Measurements from ENCODE around the gene RBM18.

RBM18 gene

GRCh38 chr9:122256206-122256605, 8.4 kb downstream of the RBM18 start:
- no peak for DNase-seq

GRCh38 chr9:122254761-122255160, 9.9 kb downstream of the RBM18 start:
- DNase-seq: no peak

DNA sequence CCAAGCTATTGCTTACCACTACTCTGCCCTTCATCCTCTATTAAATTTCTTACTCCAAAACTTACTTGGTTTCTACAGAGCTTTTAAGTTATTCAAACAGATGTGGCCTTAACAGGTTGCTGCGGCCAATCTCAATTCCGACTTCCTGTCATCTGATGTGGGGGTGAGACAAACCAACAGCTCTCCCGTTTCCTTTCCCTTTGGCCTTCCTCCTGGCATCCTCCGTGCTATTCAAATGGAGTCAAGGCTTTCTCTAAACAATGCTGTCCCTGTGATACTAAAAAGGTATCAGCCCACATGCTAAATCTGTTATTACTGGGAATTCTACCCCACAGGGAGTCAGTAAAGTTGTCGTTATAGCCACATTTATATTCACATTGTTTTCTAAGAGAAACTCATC, 11.8 kb downstream of the RBM18 start:
- DNase-seq: no peak

DNA sequence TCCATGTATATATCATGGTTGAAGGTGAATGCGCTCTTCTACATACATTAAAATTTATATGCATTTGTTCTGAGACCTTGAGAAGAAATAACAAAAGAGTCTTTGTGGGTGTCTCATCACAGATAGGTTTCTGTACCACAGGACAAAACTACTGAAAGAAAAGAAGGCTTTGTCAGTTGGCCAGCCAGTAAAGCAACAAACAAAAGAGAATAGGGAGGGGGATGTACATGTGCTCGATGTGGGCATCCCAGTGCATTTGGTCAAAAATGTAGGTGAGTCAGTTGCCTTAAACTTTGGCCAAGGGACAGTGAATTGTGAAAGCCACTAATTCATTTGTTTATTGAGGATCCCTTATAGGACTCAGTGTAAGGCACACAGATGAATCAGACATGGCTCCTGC, 13.3 kb downstream of the RBM18 start:
- no peak for DNase-seq

- DNase-seq: no peak
Measured at GRCh38 chr9:122248448-122248865, 16.2 kb downstream of the RBM18 start.

- DNase-seq: no peak
Measured at GRCh38 chr9:122246666-122247065, 18.0 kb downstream of the RBM18 start.

DNA sequence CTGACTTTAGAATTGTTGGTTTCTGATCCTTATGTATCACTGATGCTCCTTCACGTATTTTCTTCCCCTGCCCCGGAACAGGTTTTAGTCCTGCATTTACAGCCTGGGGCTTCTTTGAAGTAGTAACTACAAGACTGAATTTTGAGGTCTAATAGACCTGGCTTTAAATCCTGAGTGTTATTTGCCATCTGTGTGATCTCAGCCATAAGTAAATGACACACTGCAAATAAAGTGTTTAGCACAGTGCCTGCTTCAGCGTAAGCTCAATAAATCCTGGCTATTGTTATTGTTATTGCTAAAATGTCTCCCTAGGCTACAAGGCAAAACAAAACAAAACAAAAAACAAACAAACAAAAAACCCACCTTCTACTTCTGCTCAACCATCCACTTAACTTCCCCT, 20.3 kb downstream of the RBM18 start:
- no peak for DNase-seq

- no peak for DNase-seq
Measured at GRCh38 chr9:122239722-122240121, 24.9 kb downstream of the RBM18 start.

- DNase-seq: no peak
Measured at GRCh38 chr9:122236681-122237080, 28.0 kb downstream of the RBM18 start.

- DNase-seq: no peak
Measured at GRCh38 chr9:122234022-122234748, 30.5 kb downstream of the RBM18 start.

GRCh38 chr9:122232796-122233306, 31.8 kb downstream of the RBM18 start:
- no peak for DNase-seq

GRCh38 chr9:122229485-122229837, 35.2 kb downstream of the RBM18 start:
- no peak for DNase-seq

DNA sequence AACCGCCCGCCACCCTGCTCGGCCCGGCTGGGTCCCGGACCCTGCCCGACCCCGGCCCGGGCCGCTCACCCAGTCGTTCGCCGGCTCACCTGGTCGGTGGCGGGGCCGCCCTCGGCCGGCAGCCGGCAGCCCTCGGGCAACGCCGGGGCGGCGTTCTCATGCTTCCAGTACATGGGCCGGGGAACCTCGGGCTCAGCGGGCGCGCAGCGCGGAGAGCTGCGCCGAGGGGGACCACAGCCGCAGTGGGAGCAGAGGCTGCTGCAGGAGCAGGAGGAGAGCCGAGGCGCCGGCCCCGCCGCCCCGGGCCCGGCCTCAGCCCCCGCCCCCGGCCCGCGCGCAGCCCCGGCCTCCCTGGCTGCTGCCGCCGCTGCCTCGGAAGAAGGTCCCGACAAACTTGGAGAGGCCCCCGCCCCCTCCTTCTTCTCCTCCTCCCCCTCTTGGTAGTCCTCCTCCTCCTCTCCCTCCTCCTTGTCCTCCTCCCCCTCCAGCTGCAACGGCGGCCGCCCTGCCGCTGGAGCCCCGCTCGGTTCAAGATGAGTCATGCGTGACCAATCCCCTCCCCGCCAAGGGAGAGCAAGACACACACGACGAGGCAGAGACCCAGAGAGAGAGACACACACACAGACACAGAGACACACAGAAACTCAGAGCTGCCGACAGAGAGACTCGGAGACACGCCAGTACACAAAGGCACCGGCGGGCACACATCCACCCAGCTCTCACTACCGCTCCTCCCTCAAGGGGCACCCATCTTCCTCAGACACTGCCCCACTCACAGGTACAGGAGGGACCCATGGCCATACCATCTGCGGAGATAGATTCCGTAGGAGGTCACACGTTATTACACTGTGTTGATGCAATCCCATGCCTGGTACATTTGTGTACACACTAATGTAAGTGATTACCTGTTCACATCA, 35.8 kb downstream of the RBM18 start, which contains the start of gene LHX6:
LHX6 (minus strand) TSS at position 390 of the 917 bp plus-strand sequence; CDS start at position 173, 217 bp downstream.
- DNase-seq: no peak

- no peak for DNase-seq
Measured at GRCh38 chr9:122228191-122228567, 36.5 kb downstream of the RBM18 start.

- DNase-seq: no peak
Measured at GRCh38 chr9:122227575-122227900, 37.1 kb downstream of the RBM18 start.

GRCh38 chr9:122226758-122227574, 37.7 kb downstream of the RBM18 start:
- DNase-seq: no peak

GRCh38 chr9:122226142-122226757, 38.4 kb downstream of the RBM18 start:
- DNase-seq: no peak

DNA sequence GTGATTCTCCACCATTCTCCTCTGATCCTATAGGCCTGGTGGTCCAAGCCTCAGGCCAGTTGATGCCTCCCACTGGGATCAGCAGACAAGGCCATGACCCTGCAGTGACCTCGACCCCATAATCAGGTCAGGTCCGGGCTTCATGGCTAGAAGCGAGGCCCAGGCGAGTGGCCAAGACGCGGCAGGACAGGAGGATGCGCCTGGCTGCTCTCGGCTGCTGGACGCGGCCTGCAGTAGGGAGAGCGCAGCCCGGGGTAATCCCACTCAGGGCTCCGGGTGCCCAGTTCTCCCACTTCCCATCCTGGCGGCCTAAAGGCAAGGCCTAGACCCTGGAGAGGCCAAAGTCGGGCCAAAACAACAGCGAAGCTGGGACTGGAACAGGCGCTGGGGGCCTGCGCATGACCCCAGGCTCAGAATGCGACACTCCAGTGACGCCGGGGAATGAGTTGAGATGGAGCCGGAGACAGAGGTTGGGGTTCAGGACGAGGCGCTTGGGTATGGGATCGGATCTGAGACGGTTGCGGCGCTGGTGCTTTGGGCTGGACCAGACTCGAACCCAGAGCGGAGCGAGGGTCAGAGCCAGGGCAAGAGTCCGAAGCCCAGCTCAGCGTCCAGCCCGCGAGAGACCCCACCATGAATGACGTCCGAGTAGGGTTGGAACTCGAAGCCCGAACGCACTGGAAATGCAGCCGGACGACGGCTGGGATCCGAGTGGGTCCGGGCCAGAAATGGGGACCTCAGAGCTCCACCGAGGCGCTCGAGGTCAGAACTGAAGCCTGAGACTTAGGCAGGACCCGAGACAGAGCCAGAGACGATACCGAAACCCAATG, 39.1 kb downstream of the RBM18 start:
- no peak for DNase-seq

- DNase-seq: no peak
Measured at GRCh38 chr9:122223435-122223834, 41.2 kb downstream of the RBM18 start.

GRCh38 chr9:122222791-122223190, 41.8 kb downstream of the RBM18 start:
- DNase-seq: no peak

DNA sequence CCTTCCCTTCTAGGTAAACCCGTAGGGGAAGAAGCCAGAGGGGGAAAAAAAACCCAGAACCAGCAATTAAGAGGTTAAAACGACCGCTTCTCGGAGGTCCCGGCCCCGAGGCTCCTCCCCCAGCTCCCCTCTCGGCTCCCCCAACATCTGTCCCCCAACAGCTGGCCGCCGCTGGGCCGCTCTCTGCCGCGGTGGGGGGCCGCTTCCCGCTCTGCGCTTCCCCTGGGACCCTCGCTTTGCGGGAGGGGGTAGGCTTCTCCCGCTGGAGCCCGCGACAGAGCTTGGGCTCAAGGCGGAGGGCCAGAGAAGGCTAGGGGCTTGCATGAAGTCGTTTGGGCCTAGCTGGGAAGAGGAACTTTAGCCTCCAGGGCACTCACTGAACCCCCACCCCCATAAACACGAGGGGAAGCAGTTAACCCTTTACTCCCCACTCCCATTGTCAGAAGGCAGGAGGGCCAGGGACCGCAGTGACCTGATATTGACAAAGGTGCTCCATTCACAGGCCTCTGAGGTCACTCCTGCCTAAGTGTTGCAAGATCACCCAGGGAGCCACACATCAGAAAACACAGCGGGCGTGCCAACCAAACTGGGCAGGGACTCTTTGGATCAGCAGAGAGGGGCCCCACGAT, 43.3 kb downstream of the RBM18 start:
- DNase-seq: no peak
